HG02981 (cell line): ENCODE results near the gene NPC1.
"Not testable (repeated sequence)": the region's sequence is repeated elsewhere in the genome, so short reads cannot be mapped to it uniquely, and the experiment has no call there.

ENCODE experiments used
- ATAC-seq: cut with Tn5 transposase; IDR thresholded peaks from one replicate; pipeline ENCODE4 v1.9.1; 2021; ENCODE audit warnings: mild to moderate bottlenecking, moderate library complexity; ENCODE audit not compliant: unreplicated experiment

Gene NPC1

DNA sequence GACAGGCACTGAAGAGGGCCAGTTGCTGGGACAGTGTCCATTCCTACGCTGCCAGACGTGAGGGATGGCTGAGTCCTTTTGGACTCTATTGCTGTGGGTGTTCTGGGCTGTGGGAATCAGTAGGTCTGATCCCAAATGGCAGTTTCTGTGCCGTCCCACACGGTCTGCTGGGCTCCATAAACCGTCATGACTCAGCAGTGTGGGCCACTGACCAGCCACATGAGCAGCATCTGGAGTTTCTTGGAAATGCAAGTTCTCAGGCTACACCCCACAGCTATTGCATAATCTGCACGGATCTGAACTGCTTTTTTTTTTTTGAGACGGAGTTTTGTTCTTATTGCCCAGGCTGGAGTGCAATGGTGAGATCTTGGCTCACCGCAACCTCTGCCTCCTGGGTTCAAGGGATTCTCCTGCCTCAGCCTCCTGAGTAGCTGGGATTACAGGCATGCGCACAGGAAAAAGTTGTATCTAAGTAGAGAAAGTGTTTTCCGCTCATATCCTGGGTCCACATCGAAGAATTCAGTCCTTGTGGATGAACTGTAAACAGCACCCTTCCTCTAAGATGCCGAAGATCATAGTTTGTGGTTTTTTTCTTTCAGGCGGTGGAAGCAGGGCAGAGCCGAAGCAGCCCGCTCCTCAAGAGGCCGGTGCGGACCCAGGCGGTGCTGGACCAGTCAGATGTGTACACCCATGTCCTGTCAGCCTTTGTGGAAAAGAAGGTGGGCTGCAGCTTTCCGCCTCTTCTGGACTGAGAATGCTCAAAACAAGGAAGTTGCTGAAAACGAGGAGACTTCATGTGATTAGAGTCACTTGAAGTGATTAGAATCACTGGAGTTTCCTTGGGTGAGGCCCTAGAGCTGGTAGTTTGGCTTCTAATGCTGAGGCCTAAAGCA is 57.5 kb downstream of the NPC1 start:
- ATAC-seq = no peak

DNA sequence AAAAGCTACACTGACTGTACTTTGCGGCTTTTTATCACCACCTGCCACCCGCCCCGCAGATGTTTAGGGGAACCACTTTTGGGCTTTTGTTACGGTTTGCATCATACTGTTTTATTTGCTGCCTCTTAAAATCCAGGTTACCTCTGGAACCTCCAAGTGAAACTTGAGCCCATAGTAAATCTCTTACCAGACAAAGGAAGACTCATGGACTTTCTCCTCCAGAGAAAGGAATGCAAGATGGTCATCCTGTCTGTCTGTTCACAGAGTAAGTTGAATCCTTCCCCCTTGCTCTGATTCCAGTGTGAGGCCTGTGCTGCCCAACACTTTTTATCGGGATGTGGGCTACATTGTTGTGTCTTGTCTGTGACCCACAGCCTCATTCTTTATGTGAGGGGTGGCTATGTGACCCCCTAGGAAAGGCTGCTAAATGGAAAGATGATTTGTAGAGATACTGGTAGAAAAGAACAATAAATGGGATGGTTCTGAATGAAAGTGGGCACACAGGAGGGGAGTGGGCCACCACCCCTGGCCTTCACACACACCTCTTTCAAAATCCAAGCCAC is 59.7 kb downstream of the NPC1 start:
- ATAC-seq = no peak

- no peak for ATAC-seq
Measured at GRCh38 chr18:23524213-23524707, 62.0 kb downstream of the NPC1 start.

GRCh38 chr18:23523429-23524212 is 62.7 kb downstream of the NPC1 start:
- no peak for ATAC-seq

DNA sequence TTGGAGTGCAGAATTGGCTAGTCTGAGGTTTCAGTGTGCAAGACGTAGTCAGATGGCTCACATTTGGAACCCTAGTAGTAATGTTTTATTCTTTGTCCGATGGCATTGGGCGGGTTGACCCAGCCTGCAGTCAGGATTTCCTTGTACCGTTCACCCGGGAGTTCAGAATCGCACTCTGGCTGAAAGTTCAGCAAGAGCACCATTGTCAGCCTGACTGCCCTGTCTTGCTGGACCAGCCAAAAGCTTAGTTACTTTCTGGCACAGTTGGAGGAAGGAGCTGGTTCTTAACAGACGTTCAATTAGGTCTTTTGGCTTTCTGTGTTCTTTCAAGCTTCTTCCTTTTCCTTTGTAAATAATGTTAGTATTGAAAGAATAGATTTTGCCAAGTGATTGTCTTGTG is 64.4 kb downstream of the NPC1 start:
- no peak for ATAC-seq

- no peak for ATAC-seq
Measured at GRCh38 chr18:23521271-23521670, 65.0 kb downstream of the NPC1 start.

DNA sequence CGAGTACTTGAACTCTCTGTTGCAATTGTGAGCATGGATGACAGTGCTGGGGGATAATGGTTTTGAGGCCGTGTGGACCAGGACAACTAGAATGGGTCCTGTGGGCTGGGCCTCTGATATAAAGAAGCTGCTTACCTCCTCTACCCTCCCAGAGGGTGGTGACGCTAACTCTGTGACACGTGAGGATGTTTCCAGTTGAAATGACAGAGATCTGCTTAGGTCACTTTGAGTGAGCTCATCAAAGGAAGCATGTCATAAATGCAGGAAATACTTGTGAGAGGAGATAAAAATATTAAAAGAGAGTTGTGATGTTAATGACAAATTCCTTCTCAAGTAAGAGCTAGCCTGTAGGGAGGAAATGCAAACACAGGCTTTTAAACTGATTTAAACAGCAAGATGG is 66.6 kb downstream of the NPC1 start:
- no peak for ATAC-seq

GRCh38 chr18:23515911-23516546 is 70.3 kb downstream of the NPC1 start:
- ATAC-seq = peak; percentile 89

DNA sequence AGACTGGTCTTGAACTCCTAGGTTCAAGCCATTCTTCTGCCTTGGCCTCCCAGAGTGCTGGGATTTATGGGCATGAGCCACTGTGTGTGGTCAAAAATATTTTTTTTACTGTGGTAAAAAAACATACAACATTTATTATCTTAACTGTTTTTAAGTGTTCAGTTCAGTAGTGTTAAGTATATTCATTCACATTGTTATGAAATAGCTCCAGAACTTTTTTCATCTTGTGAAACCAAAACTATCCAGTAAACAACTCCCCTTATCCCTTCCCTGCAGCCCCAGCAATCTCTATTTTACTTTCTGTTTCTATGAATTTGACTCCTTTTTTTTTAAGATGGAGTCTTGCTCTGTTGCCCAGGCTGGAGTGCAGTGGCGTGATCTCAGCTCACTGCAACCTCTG is 73.7 kb downstream of the NPC1 start:
- no peak for ATAC-seq

- ATAC-seq = not testable (repeated sequence)
Measured at GRCh38 chr18:23512216-23512615, 74.1 kb downstream of the NPC1 start.

DNA sequence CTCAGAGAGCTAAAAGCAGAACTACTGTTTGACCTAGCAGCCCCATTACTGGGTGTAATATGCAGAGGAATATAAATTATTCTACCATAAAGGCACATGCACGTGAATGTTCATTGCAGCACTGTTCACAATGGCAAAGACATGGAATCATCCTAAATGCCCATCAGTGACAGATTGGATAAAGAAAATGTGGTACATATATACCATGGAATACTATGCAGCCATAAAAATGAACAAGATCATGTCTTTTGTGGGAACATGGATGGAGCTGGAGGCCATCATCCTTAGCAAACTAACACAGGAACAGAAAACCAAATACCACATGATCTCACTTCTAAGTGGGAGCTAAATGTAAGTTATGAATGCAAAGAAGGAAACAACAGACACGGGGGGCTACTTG is 75.4 kb downstream of the NPC1 start:
- not testable (repeated sequence) for ATAC-seq

- ATAC-seq = no peak
Measured at GRCh38 chr18:23506393-23506792, 79.9 kb downstream of the NPC1 start.

DNA sequence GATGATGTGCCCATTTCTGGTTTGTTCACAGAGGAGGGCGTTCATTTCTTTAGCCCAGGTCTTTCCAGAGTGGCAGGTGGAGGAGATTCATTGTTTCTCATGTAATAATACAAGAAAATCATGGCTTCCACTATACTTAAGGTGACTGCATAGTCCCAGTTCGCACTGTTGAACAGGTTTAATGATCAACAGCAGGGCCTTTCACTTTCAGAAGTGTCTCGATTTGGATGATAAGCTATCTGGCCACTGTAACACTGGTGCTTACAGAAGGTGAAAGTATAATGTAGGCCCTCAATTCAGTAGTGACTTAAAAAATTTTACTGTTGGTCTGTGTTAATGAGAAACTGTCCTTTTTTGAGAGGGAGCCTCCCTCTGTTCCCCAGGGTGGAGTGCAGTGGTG is 81.6 kb downstream of the NPC1 start:
- peak; percentile 61 for ATAC-seq

DNA sequence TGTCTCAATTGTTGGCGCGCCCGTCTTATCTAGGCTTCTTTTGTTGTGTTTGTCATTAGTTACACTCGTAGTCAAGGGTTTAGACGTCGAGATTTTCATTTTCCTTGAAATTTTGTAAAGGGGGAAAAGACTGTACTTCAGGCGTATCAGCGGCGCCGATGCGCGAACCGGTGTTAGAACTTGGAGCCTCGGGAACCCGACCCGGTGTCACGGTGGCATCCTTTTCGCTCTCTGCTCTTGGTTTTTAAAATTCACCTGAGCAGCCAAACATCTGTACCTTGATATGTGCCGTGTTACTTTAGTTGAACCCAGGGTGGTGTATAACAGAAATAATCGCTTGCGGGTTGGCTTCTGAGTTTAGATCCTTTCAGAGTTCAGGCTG is 82.4 kb downstream of the NPC1 start:
- ATAC-seq = no peak

DNA sequence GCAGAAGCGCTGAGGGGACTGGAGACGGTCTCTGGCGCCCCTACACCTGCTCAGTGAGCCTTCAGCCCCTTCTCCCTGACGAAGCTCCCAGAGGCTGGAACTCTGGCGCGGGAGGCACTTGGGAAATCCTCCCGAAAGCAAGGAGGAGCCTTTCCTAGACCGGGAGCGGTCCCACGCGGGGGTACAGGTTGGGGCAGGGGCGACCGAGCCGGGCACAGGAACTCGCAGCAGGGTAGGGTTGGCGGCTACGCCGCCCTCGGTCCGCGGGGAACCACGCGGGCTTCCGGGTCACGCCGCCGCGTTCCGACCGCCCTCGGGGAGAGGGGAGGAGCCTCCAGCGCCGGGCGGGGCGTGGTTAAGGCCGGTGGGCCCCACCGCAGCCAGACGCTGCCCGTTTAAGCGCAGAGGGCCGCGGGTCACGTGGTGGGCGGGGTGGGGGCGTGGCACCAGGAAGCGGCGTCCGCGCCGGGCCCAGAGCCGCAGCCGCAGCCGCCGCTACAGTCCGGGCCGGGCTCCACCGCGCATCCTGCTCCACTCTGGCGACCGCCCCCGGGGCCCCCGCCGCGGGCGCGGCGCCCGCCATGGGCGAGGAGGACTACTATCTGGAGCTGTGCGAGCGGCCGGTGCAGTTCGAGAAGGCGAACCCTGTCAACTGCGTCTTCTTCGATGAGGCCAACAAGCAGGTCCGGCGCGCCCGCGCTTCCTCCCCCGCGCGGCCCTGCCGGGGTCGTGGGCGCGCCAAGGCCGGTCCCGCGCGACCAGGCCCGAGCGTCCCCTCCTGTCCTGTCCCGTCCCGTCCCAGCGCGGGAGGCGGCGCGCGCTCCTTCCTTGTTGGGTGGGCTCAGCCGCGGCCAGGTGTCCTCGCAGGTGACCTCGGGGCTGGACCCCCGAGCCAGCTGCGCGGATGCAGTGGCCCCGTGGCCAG is 83.0 kb downstream of the NPC1 start, which contains the start of gene RMC1:
RMC1 (plus strand) TSS at position 474 of the 925 bp plus-strand sequence; CDS start at position 582, 108 bp downstream.
- peak; percentile 71 for ATAC-seq

- ATAC-seq = no peak
Measured at GRCh38 chr18:23502516-23503037, 83.7 kb downstream of the NPC1 start.

DNA sequence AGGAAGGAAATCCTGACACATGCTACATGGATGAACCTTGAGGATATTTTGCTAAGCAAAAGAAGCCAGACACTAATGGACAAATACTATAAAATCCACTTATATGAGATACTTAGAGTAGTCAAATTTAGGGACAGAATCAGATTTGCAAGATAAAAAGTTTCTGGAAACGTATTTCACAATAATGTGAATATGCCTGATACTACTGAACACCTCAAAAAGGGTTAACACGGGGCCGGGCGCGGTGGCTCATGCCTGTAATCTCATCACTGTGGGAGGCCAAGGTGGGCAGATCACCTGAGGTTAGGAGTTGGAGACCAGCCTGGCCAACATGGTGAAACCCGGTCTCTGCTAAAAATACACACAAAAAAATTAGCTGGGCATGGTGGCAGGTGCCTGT is 84.7 kb downstream of the NPC1 start:
- ATAC-seq = no peak

- no peak for ATAC-seq
Measured at GRCh38 chr18:23499291-23499781, 87.0 kb downstream of the NPC1 start.

- ATAC-seq = peak; percentile 40
Measured at GRCh38 chr18:23498877-23499276, 87.4 kb downstream of the NPC1 start.
